ENCODE results near the gene HMGN2. TPM values are rescaled to one million over a fixed set of nuclear protein-coding genes. Genes with fewer than 3 reads are reported as not detected.
"Not testable (repeated sequence)": the region's sequence is repeated elsewhere in the genome, so short reads cannot be mapped to it uniquely, and the experiment has no call there.

The HMGN2 gene
- polyA plus RNA-seq, 6 donors from 2014 or later, result 939 to 1,353 (median 1,048) TPM

DNA sequence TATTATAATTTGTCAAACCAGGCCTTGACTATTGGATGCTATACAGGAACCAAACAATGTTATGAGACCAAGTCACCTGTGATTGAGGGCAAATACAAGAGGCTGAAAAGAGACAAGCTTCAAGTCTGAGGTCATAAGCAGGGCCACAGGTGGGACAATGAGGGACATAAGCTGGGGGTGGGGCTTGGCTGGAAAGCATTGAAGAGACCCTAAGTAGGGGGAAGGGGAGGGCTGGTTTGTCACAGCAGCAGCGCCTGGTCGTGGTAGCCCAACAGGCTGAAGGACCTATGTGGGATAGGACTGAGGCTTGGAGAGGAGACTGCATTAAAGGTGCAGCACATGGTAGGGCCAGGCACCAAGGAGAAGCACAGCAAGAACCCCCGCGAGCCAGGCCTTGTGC, 17.9 kb downstream of the HMGN2 start:
- peaks cover 0 to under 1% (median 0%) of the 10 kb centered on the region in 3 donors for H3K4me1 Mint-ChIP-seq
- no peak for DNase-seq
- no peaks in the 10 kb centered on the region for H3K36me3 Mint-ChIP-seq
- no peak overlapping the region for H3K27ac Mint-ChIP-seq
- H3K4me3 Mint-ChIP-seq, result no peak overlapping the region
- H3K9me3 Mint-ChIP-seq, result no peaks in the 10 kb centered on the region
- ATAC-seq (ENCODE audit: low read depth in 2 of 2), result no peak
- H3K27me3 Mint-ChIP-seq, result no peaks in the 10 kb centered on the region

- DNase-seq (no peak), ATAC-seq (ENCODE audit: low read depth in 2 of 2) (no peak)
- peaks cover 0 to 3% (median 0%) of the 10 kb centered on the region in 3 donors for H3K4me1 Mint-ChIP-seq
- no peak overlapping the region for H3K27ac Mint-ChIP-seq
- no peaks in the 10 kb centered on the region for H3K36me3 Mint-ChIP-seq
- H3K27me3 Mint-ChIP-seq, result no peaks in the 10 kb centered on the region
- H3K4me3 Mint-ChIP-seq, result no peak overlapping the region
- no peaks in the 10 kb centered on the region for H3K9me3 Mint-ChIP-seq
Measured at GRCh38 chr1:26493267-26493666, 21.0 kb downstream of the HMGN2 start.

GRCh38 chr1:26493938-26494337, 21.7 kb downstream of the HMGN2 start:
- Mint-ChIP-seq H3K4me1 (peaks cover 2 to 4% (median 2%) of the 10 kb centered on the region in 3 donors), H3K9me3 (no peaks in the 10 kb centered on the region), H3K36me3 (no peaks in the 10 kb centered on the region), H3K27ac (no peak overlapping the region), H3K27me3 (no peaks in the 10 kb centered on the region), H3K4me3 (no peak overlapping the region)
- ATAC-seq (ENCODE audit: low read depth in 2 of 2), result no peak
- no peak for DNase-seq

DNA sequence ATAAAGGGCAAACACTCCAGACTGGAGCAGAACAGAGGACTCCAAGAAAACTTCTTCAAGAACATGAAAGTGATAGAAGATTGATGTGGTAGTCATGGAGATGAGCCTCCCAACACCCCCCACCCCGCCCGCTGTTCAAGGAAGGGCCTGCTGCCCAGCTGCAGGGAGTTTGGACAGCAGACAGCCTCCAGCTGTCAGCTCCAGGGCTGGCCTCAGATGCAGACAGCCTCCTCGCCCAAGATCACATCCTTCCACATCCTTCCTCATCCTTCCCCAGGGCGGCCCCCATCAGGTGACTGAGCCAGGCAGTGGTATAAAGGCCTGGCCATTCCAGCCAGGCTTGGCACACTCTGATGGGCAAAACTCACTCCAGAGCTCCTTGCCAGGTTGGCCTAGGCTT, 24.6 kb downstream of the HMGN2 start:
- Mint-ChIP-seq H3K4me3 (no peak overlapping the region), H3K27me3 (no peaks in the 10 kb centered on the region), H3K27ac (peak overlapping the region in 1 of 6 donors; percentile 75), H3K9me3 (no peaks in the 10 kb centered on the region), H3K4me1 (peaks cover 7 to 11% (median 11%) of the 10 kb centered on the region in 3 donors), H3K36me3 (no peaks in the 10 kb centered on the region)
- ATAC-seq (ENCODE audit: low read depth in 2 of 2) (no peak), DNase-seq (no peak)

- Mint-ChIP-seq H3K27me3 (no peaks in the 10 kb centered on the region), H3K27ac (peak overlapping the region in 5 of 6 donors; percentile 25 to 86 (median 54)), H3K4me1 (peaks cover 7 to 13% (median 12%) of the 10 kb centered on the region in 3 donors), H3K36me3 (no peaks in the 10 kb centered on the region), H3K9me3 (no peaks in the 10 kb centered on the region), H3K4me3 (peak overlapping the region in 5 of 8 donors; percentile 6 to 53 (median 14))
- no peak for DNase-seq
- ATAC-seq (ENCODE audit: low read depth in 2 of 2), result no peak
Measured at GRCh38 chr1:26498894-26499293, 26.7 kb downstream of the HMGN2 start.

DNA sequence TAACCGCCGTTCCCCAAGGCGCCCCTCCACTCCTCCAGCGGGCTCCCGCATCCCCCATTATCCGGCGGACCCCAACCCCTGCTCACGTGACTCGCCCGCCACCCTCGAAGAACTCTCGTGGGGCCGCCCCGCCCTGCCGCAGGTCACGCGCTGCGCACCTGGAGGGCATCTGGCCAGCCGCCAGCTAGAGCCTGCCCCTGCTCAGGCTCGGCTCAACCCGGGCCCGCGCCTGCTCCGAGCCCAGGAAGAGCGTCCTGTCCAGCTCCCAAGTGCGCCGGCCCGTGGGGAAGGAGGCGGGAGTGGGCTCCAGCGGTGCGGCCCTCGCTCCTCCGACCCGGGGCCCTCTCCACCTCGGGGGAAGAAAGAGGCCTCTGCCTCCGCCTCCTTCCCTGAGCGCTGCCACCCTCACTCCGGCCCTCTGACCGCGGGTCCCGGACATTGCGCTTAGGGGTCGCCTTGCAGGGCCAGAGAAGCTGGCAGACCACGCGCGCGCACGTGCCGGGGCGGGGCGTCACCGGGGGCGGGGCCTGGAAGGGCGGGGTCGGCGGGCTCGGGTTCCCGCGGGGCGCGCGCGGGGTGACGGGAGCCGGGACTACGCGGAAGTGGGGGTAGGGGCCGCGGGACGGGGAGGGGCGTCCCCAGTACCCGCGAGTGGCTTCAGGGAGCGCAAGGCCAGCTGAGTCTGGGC, 28.4 kb downstream of the HMGN2 start:
- Mint-ChIP-seq H3K9me3 (no peaks in the 10 kb centered on the region), H3K4me3 (peak overlapping the region; percentile 82 to 94 (median 89)), H3K27me3 (no peaks in the 10 kb centered on the region), H3K27ac (peak overlapping the region; percentile 94 to 99 (median 98)), H3K4me1 (peaks cover 7 to 13% (median 12%) of the 10 kb centered on the region in 3 donors), H3K36me3 (no peaks in the 10 kb centered on the region)
- DNase-seq (peak; percentile 92), ATAC-seq (ENCODE audit: low read depth in 2 of 2) (peak; percentile 76)

DNA sequence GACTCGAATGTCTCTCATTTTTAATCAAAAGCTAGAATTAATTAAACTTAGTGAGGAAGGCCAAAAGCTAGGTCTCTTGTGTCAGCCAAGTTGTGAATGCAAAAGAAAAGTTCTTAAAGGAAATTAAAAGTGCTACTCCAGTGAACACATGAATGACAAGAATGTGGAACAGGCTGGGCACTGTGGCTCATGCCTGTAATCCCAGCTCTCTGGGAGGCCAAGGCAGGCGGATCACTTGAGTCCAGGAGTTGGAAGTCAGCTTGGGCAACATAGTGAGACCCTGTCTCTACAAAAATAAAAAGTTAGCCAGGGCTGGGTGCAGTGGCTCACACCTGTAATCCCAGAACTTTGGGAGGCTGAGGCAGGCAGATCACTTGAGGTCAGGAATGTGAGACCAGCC, 38.5 kb downstream of the HMGN2 start:
- not testable (repeated sequence) for H3K27me3 Mint-ChIP-seq; H3K27ac Mint-ChIP-seq; H3K4me1 Mint-ChIP-seq; H3K9me3 Mint-ChIP-seq; H3K4me3 Mint-ChIP-seq; ATAC-seq (ENCODE audit: low read depth in 2 of 2); DNase-seq; H3K36me3 Mint-ChIP-seq

- not testable (repeated sequence) for H3K9me3 Mint-ChIP-seq; H3K27me3 Mint-ChIP-seq; ATAC-seq (ENCODE audit: low read depth in 2 of 2); H3K27ac Mint-ChIP-seq; H3K36me3 Mint-ChIP-seq; H3K4me1 Mint-ChIP-seq; DNase-seq
- H3K4me3 Mint-ChIP-seq, result peak overlapping the region in 1 of 8 donors; percentile 44
Measured at GRCh38 chr1:26515836-26516235, 43.6 kb downstream of the HMGN2 start.

- Mint-ChIP-seq H3K9me3 (peaks cover 0 to 2% (median 0%) of the 10 kb centered on the region in 7 donors), H3K4me1 (no peaks in the 10 kb centered on the region), H3K27ac (peak overlapping the region in 1 of 6 donors; percentile 21), H3K36me3 (no peaks in the 10 kb centered on the region), H3K27me3 (peaks cover 0 to 7% (median 0%) of the 10 kb centered on the region in 3 donors), H3K4me3 (no peak overlapping the region)
- ATAC-seq (ENCODE audit: low read depth in 2 of 2), result no peak
- no peak for DNase-seq
Measured at GRCh38 chr1:26516987-26517765, 44.9 kb downstream of the HMGN2 start.

DNA sequence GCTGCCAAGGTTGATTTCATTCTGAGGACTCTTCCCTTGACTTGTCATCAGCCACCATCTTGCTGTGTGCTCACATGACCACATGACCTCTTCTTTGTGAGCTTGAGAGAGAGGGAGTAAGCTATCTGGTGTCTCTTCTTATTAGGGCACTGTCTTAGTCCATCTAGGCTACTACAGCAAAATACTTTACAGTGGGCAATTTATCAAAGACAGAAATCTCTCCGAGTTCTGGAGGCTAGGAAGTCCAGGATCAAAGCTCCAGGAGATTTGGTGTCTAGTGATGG, 45.5 kb downstream of the HMGN2 start:
- no peaks in the 10 kb centered on the region for H3K4me1 Mint-ChIP-seq
- H3K27ac Mint-ChIP-seq, result no peak overlapping the region
- peaks cover 0 to 7% (median 0%) of the 10 kb centered on the region in 3 donors for H3K27me3 Mint-ChIP-seq
- H3K9me3 Mint-ChIP-seq, result peaks cover 0 to 2% (median 0%) of the 10 kb centered on the region in 7 donors
- H3K4me3 Mint-ChIP-seq, result no peak overlapping the region
- DNase-seq (no peak), ATAC-seq (ENCODE audit: low read depth in 2 of 2) (no peak)
- no peaks in the 10 kb centered on the region for H3K36me3 Mint-ChIP-seq

- DNase-seq (no peak), ATAC-seq (ENCODE audit: low read depth in 2 of 2) (no peak)
- H3K27me3 Mint-ChIP-seq, result peaks cover 0 to 7% (median 0%) of the 10 kb centered on the region in 3 donors
- H3K9me3 Mint-ChIP-seq, result peaks cover 0 to 2% (median 0%) of the 10 kb centered on the region in 7 donors
- no peaks in the 10 kb centered on the region for H3K36me3 Mint-ChIP-seq
- no peak overlapping the region for H3K27ac Mint-ChIP-seq
- no peak overlapping the region for H3K4me3 Mint-ChIP-seq
- no peaks in the 10 kb centered on the region for H3K4me1 Mint-ChIP-seq
Measured at GRCh38 chr1:26518355-26518754, 46.1 kb downstream of the HMGN2 start.

DNA sequence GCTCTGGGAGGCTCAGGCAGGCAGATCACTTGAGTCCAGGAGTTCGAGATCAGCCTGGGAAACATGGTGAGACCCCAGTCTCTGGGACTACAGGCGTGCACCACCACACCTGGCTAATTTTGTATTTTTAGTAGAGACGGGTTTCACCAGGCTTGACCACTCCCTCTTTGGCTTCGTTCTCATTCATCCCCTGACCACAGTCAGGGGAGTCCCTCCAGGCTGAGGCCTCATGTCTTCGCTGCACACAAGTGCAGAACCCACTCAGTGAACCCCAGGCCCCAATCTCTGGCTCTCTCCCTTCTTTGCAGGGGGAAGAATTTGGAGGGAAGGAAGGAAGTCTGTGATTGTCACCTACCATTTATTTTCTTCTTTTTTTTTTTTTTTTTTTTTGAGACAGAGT, 48.1 kb downstream of the HMGN2 start:
- no peak for DNase-seq
- ATAC-seq (ENCODE audit: low read depth in 2 of 2), result no peak
- Mint-ChIP-seq H3K36me3 (no peaks in the 10 kb centered on the region), H3K27ac (peak overlapping the region in 1 of 6 donors; percentile 49), H3K4me1 (no peaks in the 10 kb centered on the region), H3K4me3 (no peak overlapping the region), H3K9me3 (no peaks in the 10 kb centered on the region), H3K27me3 (peaks cover 0 to 22% (median 13%) of the 10 kb centered on the region in 3 donors)

DNA sequence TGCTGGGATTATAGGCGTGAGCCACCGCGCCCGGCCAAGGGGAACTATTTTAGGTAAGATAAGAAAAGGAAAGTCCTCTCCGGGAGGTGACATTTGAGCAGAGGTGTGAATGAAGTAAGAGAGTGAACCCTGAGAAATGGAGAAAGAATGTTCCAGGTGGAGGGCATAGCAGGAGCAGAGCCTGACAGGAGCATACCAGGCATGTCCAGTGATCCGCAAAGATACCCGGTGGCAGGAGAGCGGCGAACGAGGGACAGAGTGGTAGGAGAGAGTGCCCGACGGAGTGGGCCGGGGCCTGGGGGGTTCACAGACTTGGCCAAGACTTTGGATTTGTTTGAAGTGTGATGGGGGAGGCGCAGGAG, 49.4 kb downstream of the HMGN2 start:
- H3K27ac Mint-ChIP-seq, result peak overlapping the region in 1 of 6 donors; percentile 72
- DNase-seq, result no peak
- no peaks in the 10 kb centered on the region for H3K4me1 Mint-ChIP-seq
- H3K4me3 Mint-ChIP-seq, result no peak overlapping the region
- no peaks in the 10 kb centered on the region for H3K36me3 Mint-ChIP-seq
- no peaks in the 10 kb centered on the region for H3K9me3 Mint-ChIP-seq
- no peak for ATAC-seq (ENCODE audit: low read depth in 2 of 2)
- peaks cover 0 to 22% (median 13%) of the 10 kb centered on the region in 3 donors for H3K27me3 Mint-ChIP-seq

- Mint-ChIP-seq H3K4me3 (no peak overlapping the region), H3K27ac (no peak overlapping the region), H3K4me1 (no peaks in the 10 kb centered on the region), H3K27me3 (peaks cover 0 to 22% (median 13%) of the 10 kb centered on the region in 3 donors), H3K36me3 (no peaks in the 10 kb centered on the region), H3K9me3 (no peaks in the 10 kb centered on the region)
- DNase-seq, result no peak
- ATAC-seq (ENCODE audit: low read depth in 2 of 2), result no peak
Measured at GRCh38 chr1:26522073-26522472, 49.8 kb downstream of the HMGN2 start.

Data from naive B cell (primary cell).